Mesodermal cell (in vitro differentiated cells): ENCODE results near the gene SORT1.
"Not testable (repeated sequence)": the region's sequence is repeated elsewhere in the genome, so short reads cannot be mapped to it uniquely, and the experiment has no call there.

Source experiments
- H3K27ac ChIP-seq: 2 replicates; pipeline ENCODE4 v1.7.0; 2013; ENCODE audit warnings: mild to moderate bottlenecking, low read depth, low read length, moderate library complexity; ENCODE audit not compliant: severe bottlenecking
- H3K36me3 ChIP-seq: 2 replicates; pipeline ENCODE4 v1.7.1; 2013; ENCODE audit warnings: mild to moderate bottlenecking, low read length, moderate library complexity; ENCODE audit not compliant: control insufficient read depth, insufficient read depth
- H3K4me1 ChIP-seq: one replicate; pipeline ENCODE4 v1.7.1; 2013; ENCODE audit warnings: mild to moderate bottlenecking, low read length; ENCODE audit not compliant: insufficient read depth, control insufficient read depth, poor library complexity, severe bottlenecking
- H3K4me3 ChIP-seq: 2 replicates; pipeline ENCODE4 v1.7.0; 2013; ENCODE audit warnings: low read length, control low read depth, mild to moderate bottlenecking; ENCODE audit not compliant: insufficient read depth, poor library complexity, severe bottlenecking; ENCODE audit errors: extremely low read depth
- H3K9me3 ChIP-seq: 2 replicates; pipeline ENCODE4 v1.7.1; 2013; ENCODE audit warnings: mild to moderate bottlenecking, low read length, moderate library complexity; ENCODE audit not compliant: control insufficient read depth
- WGBS, 2 experiments: methylation state at CpG; one replicate each; pipeline ENCODE4 v1.1.5; 2013; ENCODE audit warnings: missing lambda C conversion rate in 2 of 2; ENCODE audit not compliant: insufficient coverage in 2 of 2; 5-methylcytosine and 5-hydroxymethylcytosine counted together

SORT1 gene

DNA sequence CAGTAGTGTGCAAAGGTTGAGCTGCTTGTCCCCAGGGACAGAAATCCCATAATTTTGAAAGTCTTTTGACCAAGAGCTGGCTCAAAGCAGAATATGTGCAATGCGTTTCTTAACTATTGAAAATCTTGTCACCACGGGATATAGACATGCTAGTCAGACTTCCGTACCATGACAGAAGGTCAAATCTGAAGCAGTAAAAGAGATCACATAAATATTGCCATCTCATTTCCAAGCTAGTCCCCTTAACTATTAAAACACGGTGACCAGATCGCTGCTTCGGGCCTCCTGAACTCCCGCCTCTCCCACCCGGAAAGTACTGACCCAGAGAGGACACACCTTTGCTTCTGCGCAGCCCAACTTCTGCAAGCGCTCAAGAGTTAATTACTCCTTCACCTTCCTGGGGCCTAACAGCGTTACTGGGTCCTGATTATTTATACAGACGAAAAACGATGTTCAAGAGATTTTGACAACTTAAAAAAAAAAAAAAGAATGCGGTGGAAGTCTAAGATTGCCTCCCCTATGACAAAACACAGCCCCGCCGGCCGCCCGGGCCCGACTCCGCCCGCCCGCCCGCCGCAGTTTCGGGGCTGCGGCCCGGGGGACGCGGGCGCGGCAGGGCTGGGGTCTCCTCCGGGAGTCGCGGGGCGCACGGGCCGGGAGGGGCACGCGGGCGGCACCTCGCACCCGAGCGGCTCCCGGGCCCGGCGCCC, 692 bp downstream of the SORT1 start:
- H3K27ac ChIP-seq: no peak overlapping the region
- H3K36me3 ChIP-seq: peaks cover 8% of the 10 kb centered on the region
- H3K4me3 ChIP-seq: peak overlapping the region; percentile 43
- H3K4me1 ChIP-seq: peaks cover 30% of the 10 kb centered on the region
- no peaks in the 10 kb centered on the region for H3K9me3 ChIP-seq
- 5 to 8% methylated on average over 29 to 31 of the region's 46 CpGs for WGBS, 2 experiments

DNA sequence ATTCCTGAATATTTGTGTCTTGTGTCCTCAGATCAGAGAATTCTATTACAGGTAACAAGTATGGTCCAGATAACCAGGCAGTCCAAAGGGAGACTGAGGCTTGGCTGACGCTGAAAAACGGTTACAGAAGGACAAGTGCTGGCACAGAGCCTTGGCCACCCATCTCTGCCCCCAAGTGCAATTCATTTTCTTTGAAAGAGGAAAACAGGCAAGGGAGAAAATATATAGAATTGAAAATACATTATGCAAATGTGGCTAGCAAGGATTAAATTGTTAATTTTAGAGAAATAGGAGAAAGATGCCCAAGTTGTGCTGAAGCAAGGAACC, 1.2 kb downstream of the SORT1 start:
- Histone ChIP-seq H3K4me1 (peaks cover 32% of the 10 kb centered on the region), H3K4me3 (peak overlapping the region; percentile 43), H3K36me3 (peaks cover 4% of the 10 kb centered on the region), H3K9me3 (no peaks in the 10 kb centered on the region), H3K27ac (no peak overlapping the region)
- 80% methylated on average over 2 of the region's 2 CpGs; no CpG with 5 or more reads in 1 of the 2 experiments for WGBS, 2 experiments

DNA sequence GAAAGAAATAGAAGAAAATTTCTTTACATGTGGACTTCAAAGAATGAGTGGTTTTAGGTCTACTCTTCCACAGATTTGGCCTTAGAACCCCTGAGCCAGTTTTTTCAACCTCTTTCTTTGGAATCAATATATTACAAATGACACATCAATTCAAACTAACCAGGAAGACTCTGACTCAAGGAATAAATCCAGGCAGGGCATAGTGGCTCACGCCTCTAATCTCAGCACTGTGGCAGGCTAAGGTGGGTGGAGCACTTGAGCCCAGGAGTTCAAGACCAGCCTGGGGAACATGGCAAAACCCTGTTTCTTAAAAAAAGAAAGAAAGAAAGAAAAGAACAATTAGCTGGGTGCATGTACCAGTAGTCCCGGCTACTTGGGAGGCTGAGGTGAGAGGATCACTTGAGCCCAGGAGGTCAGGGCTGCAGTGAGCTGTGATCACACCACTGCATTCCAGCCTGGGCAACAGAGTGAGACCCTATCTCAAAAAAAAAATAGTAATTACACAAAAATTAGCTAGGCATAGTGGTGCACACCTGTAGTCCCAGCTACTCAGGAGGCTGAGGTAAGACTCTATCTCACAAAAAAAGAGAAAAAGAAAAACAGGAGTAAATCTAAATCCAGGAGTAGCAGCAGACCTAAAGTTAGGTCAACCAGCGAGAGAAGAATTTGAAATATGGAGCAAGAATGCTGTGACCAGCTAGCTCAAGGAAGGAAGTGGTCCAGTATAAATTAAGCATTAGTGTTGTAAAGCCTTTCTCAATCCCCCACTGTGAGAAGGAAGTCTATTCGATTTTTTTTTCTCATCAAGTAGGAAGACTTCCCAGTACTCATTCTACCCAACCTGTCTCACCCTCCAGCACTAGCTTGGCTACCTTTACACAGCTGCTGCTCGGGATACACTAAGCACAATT, 1.9 kb downstream of the SORT1 start:
- Histone ChIP-seq H3K9me3 (no peaks in the 10 kb centered on the region), H3K4me1 (peaks cover 35% of the 10 kb centered on the region), H3K27ac (no peak overlapping the region), H3K4me3 (peak overlapping the region; percentile 43), H3K36me3 (no peaks in the 10 kb centered on the region)
- 79 to 92% methylated on average over 3 of the region's 5 CpGs for WGBS, 2 experiments

DNA sequence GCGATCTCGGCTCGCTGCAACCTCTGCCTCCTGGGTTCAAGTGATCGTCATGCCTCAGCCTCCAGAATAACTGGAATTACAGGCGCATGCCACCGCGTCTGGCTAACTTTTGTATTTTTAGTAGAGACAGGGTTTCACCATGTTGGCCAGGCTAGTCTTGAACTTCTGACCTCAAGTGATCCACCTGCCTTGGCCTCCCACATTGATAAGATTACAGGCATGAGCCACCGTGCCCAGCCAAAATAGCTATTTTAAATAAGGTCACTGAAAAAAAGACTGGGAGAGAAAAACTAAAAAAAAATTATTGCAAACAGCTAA, 2.5 kb downstream of the SORT1 start:
- not testable (repeated sequence) for H3K9me3 ChIP-seq, H3K36me3 ChIP-seq, H3K27ac ChIP-seq, H3K4me3 ChIP-seq
- 81 to 87% methylated on average over 4 to 5 of the region's 8 CpGs for WGBS, 2 experiments
- H3K4me1 ChIP-seq: peaks cover 35% of the 10 kb centered on the region

DNA sequence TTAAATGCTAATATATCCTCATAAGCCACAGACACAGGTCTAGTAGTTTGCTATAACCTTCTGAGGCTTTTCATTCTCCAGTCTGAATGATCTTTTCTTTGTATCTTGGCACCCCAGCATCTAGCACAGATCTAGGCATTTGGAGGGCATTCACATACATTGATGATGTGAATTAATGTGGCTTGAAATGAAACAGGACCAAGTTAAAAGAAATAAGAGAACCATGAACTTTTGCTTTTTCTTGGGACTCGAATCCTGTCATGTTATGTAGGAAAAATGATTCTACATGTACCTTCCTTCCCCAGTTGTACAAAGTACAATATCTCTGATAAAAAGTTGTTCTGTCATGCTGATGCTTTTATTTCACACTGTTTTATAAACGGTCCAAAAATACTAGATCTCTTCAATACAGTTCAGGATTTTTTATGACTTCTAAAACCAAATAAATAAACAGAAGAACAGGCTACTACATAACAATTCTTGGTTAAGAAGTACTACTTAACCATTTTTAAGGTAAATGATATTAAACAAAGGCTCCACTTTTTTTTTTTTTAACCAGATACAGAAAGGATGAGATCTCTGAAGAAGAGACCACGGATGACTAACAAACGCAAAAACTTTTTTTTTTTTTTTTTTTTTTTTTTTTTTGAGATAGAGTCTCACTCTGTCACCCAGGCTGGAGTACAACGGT, 3.0 kb downstream of the SORT1 start:
- peaks cover 35% of the 10 kb centered on the region for H3K4me1 ChIP-seq
- no peaks in the 10 kb centered on the region for H3K9me3 ChIP-seq
- H3K27ac ChIP-seq: no peak overlapping the region
- no peaks in the 10 kb centered on the region for H3K36me3 ChIP-seq
- no peak overlapping the region for H3K4me3 ChIP-seq
- WGBS, 2 experiments: 91 to 100% methylated on average over 1 to 2 of the region's 5 CpGs

DNA sequence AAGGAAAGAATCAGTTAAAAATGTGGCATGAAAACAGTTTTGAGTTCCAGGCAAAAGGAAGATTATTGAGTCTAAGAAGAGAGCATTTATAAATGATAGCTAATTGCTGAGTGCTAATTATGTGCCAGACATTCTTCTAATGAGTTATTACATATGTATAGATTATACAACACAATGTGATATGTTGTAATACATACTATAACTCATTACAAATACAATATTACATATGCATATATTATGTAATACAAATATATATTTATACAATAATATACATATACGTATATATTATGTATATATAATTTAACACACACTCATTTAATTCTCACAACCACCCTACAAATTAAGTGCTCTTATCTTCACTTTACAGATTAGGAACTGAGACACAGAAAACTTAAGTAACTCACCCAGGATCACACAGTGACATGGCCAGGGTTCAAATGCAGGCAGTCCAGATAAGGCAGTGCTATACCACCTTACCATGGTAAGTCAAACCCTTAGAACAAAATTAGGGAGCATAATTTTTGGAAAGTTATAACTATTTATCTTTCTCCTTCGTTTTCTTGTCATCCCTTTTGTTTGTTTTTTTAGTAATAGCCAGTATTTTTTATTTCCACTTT, 4.0 kb downstream of the SORT1 start:
- no CpG with 5 or more reads among the region's 2 CpGs for WGBS, 2 experiments
- Histone ChIP-seq H3K9me3 (no peaks in the 10 kb centered on the region), H3K4me1 (peaks cover 38% of the 10 kb centered on the region), H3K4me3 (no peak overlapping the region), H3K27ac (peak overlapping the region; percentile 73), H3K36me3 (no peaks in the 10 kb centered on the region)

DNA sequence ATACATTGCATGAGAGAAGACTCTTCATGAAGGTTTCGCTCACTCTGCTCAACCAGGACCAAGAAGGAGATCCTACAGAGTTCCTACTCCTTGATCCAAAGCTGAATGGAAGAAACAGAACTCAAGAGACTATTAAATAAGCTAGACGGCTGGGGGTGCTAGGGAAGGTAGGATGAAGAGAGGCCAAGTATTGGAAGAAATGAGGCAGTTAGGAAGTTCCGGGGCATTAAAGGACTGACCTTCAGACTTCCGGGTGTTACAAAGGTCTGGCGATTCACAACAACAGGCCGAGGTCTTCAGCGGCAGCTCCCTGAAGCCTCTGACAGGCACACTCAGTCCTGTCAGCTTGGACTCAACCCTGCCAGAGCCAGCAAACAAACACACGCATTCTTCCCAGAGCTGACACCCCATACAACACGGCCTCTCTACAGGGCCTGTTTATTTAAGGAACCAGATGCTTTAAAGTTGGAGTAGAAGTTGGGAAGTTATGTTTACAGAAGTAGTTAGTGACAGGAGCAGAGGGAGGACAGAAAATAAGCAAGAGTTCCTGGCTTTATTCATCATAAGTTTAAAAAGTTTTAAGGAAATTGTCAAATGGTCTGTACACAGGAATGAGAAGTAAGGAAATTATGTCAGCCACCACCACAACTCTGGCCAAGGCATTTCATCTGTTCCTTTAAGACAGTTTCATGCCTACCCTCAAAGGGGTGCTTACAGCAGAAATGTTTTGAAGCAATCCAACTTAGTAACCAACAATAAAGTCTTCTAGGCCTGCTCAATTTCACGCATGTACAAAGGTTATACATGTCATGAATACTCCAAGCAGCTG, 4.7 kb downstream of the SORT1 start:
- WGBS, 2 experiments: 70 to 71% methylated on average over 7 of the region's 10 CpGs
- H3K4me1 ChIP-seq: peaks cover 32% of the 10 kb centered on the region
- H3K27ac ChIP-seq: peak overlapping the region; percentile 73
- H3K36me3 ChIP-seq: no peaks in the 10 kb centered on the region
- no peaks in the 10 kb centered on the region for H3K9me3 ChIP-seq
- no peak overlapping the region for H3K4me3 ChIP-seq

DNA sequence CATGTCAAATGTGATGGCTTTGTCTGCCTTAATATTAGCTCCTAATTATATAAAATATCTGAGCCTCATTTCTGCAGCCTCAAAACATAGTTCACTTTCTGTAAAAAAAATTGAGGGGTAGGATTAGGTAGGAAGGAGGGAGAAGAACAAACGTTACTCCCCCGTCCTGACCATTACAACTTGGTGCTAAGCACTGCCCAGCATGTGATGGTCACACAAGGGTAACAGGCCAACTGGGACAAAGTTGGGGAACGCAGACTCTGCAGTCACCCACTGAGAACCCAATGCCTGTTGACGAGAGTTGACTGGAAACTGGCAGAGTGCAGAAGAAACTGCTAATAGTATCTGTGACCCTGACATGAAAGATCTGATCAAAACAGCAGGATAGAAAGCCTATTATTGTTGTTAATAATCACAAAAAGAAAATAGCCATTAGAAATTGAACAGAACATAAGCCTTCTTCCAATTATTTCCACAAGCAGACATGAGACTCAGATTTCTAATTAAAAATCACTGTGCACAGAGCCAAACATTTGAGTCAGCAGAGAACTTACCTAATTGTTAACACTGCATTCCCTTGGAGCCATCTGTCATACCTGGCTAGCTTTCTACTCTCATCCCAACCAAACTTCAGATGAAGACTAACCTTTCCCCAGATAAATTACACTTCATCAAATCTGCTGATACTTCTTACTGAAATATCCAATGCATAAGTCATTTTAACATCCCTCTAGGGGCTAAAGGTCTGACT, 5.5 kb downstream of the SORT1 start:
- peak overlapping the region; percentile 73 for H3K27ac ChIP-seq

DNA sequence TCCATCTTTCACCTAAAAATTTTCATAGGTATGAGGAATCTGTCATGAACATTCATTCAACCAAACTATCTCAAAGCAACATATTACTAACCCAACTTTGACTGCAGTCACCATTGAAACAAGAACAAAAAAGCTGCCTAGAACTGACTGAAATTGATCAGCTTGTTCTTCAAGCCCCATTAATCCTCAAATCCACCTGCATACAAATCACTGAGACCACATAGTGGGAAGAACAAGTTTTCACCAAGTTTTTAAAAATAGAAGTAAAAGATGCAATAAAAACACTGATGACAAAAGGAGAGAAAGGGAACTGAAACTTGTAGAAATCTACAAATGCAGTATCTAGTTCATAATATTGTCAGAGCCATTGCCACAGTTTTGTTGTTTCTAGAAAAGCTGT, 6.1 kb downstream of the SORT1 start:
- Histone ChIP-seq H3K4me1 (peaks cover 32% of the 10 kb centered on the region), H3K27ac (no peak overlapping the region), H3K9me3 (no peaks in the 10 kb centered on the region), H3K36me3 (no peaks in the 10 kb centered on the region), H3K4me3 (no peak overlapping the region)

More for the DNA sequence above, 5.5 kb downstream of the SORT1 start:
- no peaks in the 10 kb centered on the region for H3K36me3 ChIP-seq
- H3K4me3 ChIP-seq: no peak overlapping the region
- H3K9me3 ChIP-seq: no peaks in the 10 kb centered on the region
- peaks cover 32% of the 10 kb centered on the region for H3K4me1 ChIP-seq
- WGBS, 2 experiments: 55 to 72% methylated on average over 3 to 4 of the region's 4 CpGs
